GM23248 (cell line): Measurements from ENCODE around the gene PC.

Experiments used
- EZH2 ChIP-seq: fragments of 200-600 bp; sonication (generic); IDR thresholded peaks from 2 replicates; pipeline ENCODE4 v1.6.1; 2018; ENCODE audit warnings: antibody characterized with exemption, mild to moderate bottlenecking; ENCODE audit not compliant: insufficient read depth, poor library complexity, severe bottlenecking
- EZH2phosphoT487 ChIP-seq: fragments of 200-600 bp; sonication (generic); IDR thresholded peaks from 2 replicates; pipeline ENCODE4 v1.6.1; 2018; ENCODE audit warnings: antibody characterized with exemption, moderate library complexity, mild to moderate bottlenecking, low read depth; ENCODE audit not compliant: insufficient read depth

GRCh38 chr11:66914505-66914904 is 43.7 kb downstream of the PC start:
- no peak for TF ChIP-seq EZH2phosphoT487
- no peak for TF ChIP-seq EZH2
